Skin of body (tissue), 2 donors: ENCODE data around the gene PRDX5. TPM values are rescaled to one million over a fixed set of nuclear protein-coding genes. Genes with fewer than 3 reads are reported as not detected.
"Not testable (repeated sequence)": the region's sequence is repeated elsewhere in the genome, so short reads cannot be mapped to it uniquely, and the experiment has no call there.

Source experiments
- DNase-seq: peaks from one replicate; lab custom pipeline; 2025; lab: John Stamatoyannopoulos, UW
- total RNA-seq: library from RNA; depleted of rRNA; stranded (reverse); fragments of >200 nt; gene quantifications from one replicate; pipeline ENCODE4 v1.2.3, GENCODE V29; 2014

Gene PRDX5
- total RNA-seq, 1 donor from 2014 or later = 81.9 TPM

GRCh38 chr11:64305075-64305690 is 12.7 kb upstream of the PRDX5 start, which contains the start of gene ESRRA:
Gene ESRRA, plus strand, starts transcription at chr11:64305524. Its CDS starts 1,656 bp downstream, at chr11:64307180.
- peak; percentile 98 for DNase-seq

GRCh38 chr11:64305691-64306562 is 12.0 kb upstream of the PRDX5 start:
- no peak for DNase-seq

- no peak for DNase-seq
These were observed 11.4 kb upstream of the PRDX5 start for GRCh38 chr11:64306563-64306875.

GRCh38 chr11:64306876-64307622 is 10.9 kb upstream of the PRDX5 start:
- no peak for DNase-seq

- DNase-seq = not testable (repeated sequence)
These were observed 10.1 kb upstream of the PRDX5 start for GRCh38 chr11:64307795-64308194.

GRCh38 chr11:64312947-64313346 is 5.0 kb upstream of the PRDX5 start:
- DNase-seq = no peak

- no peak for DNase-seq
These were observed 4.3 kb upstream of the PRDX5 start for GRCh38 chr11:64313491-64314145.

- no peak for DNase-seq
These were observed 3.6 kb upstream of the PRDX5 start for GRCh38 chr11:64314146-64314804.

GRCh38 chr11:64314805-64315561 is 2.9 kb upstream of the PRDX5 start:
- DNase-seq = no peak

GRCh38 chr11:64315667-64316526 is 2.0 kb upstream of the PRDX5 start:
- not testable (repeated sequence) for DNase-seq

GRCh38 chr11:64316672-64317324 is 1.1 kb upstream of the PRDX5 start:
- DNase-seq = no peak

- peak; percentile 97 for DNase-seq
These were observed 478 bp upstream of the PRDX5 start, which contains the start of gene TRMT112 for GRCh38 chr11:64317325-64317960. Gene TRMT112, minus strand, starts transcription at chr11:64317559. Its CDS starts 33 bp downstream, at chr11:64317526.

GRCh38 chr11:64318766-64319761 is 1.1 kb downstream of the PRDX5 start:
- DNase-seq = no peak

- no peak for DNase-seq
These were observed 2.6 kb downstream of the PRDX5 start for GRCh38 chr11:64320556-64320955.

GRCh38 chr11:64321026-64321425 is 3.1 kb downstream of the PRDX5 start:
- no peak for DNase-seq

- no peak for DNase-seq
These were observed 3.6 kb downstream of the PRDX5 start for GRCh38 chr11:64321533-64321932.

GRCh38 chr11:64322925-64323260 is 5.0 kb downstream of the PRDX5 start:
- no peak for DNase-seq
